NCI-H1694 treated with DMSO at 0.1 percent for 48 hours (cell line): Measurements from ENCODE around the gene HDHD2.

Experiments used
- DNase-seq: peaks from one replicate; lab custom pipeline; 2025; lab: John Stamatoyannopoulos, UW

Gene HDHD2

DNA sequence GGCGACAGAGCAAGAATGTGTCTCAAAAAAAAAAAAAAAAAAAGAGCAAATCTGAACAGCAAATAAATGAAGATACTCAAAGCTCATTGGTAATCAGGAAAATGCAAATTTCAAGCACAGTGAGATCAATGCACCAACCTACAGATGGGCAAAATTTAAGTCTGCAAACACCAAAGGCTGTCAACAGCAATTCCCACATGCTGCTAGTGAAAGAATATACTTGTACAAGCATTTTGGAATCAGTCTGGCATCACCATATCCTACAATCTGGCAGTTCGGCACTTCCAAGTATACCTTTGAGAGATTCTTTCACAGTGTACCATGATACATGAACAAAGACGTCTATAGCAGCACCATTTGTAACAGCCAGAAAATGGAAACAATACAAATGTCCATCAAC, 4.1 kb downstream of the HDHD2 start:
- DNase-seq = no peak

DNA sequence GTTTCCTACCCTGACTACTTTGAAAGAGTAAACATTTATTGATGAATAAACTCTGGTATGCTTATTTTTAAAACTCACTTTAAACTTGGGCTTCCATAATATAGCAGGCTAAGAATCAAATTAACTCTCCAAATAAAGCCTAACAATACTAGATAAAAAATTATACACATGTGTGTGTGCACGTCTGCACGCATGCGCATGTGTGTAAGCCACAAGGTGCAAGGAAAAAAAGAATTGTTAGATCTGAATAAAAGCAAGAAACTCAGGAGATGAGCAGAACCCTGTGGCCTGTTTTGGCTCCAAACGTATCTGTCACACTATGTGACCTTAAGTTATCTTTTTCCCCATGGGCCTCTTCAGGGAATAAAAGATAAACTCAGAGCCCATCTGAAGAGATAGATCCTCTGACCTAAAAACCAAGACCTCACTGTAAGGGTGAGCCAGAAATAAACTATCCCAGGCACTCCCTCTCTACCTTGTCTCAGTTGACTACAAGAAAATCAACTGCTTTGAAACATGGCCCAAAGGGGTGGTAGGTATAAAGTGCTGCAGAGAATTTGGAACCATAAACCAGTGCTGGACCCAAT, 6.3 kb downstream of the HDHD2 start:
- no peak for DNase-seq

DNA sequence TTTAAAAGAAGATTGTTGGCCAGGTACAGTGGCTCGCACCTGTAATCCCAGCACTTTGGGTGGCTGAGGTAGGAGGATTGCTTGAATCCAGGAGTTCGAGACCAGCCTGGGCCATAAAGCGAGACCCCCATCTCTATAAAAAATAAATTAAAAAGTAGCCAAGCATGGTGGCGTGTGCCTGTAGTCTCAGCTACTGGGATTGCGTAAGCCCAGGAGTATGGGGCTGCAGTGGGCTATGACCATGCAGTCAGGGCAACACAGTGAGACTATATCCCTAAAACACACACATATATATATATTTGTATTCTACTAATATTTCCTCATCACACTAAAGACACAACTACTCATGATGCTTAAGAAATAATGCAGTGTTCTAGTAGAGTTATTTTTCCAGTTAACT, 7.1 kb downstream of the HDHD2 start:
- DNase-seq = no peak

DNA sequence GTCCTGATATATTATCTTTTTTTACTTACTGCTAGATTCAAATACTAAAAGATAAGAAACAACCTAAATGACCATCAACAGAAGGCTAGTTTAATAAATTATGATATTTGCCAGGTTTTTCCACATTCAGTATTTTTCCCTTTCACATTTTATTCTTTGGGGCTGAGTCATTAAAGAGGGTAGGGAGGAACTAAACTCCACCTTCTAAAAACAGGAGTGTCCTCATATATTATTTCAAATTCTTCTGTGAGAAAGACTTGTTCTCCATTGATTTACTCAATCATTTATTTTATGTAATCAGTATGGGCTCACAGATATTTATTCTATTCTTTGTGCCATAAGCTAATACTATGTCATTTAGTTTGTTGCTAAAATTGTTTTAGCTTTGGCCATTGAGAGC, 9.0 kb downstream of the HDHD2 start:
- DNase-seq = no peak

DNA sequence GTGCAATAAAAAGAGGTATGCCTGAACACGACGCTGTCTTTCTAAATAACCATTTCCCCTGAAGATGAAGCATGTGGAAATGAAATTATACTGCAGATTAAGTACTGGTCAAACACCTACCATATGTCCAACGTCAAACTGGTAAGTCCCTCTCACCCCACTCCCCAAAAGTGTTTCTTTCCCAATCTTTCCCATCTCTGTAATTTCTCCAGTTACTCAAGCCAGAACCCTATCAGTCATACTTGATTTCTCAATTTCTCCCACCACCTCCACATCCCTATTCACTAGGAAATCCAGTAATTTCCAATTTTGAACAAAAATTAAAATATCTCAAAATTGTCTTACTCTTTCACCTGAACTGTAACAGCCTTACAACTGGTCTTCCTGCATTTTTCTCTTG, 29.2 kb downstream of the HDHD2 start:
- DNase-seq = no peak

DNA sequence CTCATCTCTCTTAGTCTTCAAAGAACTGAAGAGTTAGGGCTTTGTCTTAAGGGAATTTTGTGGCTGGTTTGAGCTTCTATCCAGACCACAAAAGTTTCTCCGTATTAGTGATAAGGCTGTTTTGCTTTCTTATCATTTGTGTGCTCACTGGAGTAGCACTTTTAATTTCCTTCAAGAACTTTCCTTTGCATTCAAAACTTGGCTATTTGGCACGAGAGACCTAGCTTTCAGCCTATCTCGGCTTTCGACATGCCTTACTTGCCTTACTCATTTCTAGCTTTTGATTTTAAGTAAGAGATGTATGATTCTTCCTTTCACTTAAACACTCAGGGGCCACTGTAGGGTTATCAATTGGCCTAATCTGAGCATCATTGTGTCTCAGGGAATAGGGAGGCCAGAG, 29.9 kb downstream of the HDHD2 start:
- no peak for DNase-seq

DNA sequence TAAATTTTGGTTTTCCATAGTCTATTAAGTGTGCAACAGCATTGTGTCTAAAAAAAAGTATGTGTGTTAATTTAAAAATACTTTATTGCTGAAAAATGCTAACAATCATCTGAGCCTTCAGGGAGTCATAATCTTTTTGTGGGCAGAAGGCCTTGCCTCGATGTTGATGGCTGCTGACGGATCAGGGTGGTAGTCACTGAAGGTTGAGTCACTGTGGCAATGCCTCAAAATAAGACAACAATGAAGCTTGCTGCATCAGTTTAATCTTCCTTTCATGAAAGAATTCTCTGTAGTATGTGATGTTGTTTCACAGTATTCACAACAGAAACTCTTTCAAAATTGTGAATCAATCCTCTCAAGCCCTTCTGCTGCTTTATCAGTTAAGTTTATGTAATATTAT, 31.3 kb downstream of the HDHD2 start:
- no peak for DNase-seq

DNA sequence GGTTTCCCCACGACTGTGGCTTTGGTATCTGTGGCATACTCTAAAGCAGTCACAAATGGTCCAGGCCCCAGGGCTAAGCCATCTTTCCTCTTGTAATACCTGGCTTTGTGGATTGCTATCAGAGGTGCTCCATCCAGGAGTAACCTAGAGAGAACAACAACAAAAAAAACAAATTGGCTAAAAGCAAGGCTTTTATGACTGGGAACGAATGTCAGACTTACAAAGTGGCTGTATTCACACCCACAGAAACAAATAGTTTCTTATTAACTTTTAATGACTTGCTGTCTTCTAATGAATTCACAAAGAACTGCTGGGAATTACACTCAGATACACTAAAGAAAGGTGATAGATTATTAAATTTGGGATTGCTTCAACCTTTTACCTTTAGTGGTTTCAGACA, 35.1 kb downstream of the HDHD2 start:
- DNase-seq = no peak

DNA sequence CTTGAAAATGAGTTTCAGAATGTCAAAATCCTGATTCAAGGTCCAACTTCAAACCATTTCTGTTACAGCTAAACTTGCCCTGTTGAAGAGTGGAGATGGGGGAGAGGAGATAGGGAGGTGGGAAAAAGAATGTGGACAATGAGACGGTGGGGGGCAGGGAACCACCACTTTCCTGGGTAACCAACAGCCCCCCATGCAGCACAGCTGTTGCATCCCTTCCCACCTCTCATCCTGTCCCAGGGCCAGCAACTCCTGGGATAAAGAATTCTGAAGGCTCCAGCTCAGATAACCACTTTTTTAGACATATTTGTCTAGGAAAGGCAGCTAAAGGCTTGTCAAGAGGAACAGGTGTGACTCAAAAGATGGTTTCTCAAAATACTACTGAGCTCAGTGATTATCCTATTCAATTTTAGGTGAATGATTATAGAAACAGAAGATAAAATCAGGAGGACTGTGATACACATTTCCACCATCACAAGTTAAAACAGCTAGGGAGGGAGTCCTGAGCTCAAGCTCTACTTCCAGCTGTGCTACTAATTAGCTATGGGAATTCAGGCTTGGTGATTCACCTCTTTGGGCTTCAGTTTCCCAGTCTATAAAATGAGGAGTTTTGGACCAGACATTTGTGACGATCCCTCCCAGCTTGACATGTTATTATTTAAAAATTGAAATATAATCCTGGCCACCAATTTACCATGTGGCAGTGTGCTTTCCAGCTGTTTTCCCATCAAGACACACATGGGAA, 36.3 kb downstream of the HDHD2 start:
- DNase-seq = no peak

DNA sequence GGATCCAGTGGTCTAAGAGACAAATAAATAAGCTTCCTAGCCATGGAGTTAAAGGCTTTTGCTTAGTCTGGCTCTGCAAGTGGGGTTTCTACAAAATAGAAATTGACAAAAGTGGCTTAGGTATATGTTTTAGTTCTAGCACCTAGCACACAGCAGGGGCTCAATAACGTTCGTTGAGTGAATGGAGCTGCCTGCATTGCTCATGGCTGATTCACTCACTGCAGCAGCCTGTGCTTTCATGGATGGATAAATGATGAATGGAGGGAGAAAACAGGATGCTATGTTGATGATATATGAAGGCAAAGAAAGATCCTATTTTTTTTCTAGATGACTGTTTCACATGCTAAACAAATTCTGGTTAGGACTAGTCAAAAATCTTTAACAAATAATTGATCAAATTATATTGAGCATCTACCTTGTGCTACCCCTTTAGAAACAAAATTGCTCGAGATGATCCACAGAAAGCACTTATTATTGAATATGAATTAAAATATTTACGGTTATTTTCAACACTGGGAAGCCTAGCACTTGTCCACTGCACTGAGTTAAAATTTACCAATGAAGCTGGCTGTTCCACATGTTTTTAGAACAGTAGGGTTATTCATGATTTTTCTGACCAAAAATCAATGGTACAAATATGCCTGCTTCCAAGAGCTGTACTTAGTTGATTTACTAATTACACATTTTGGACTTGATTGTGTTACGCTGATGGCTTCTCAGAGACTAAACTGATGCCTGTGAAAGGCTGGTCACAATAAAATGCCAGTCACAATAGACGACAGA, 39.6 kb downstream of the HDHD2 start:
- DNase-seq = no peak

DNA sequence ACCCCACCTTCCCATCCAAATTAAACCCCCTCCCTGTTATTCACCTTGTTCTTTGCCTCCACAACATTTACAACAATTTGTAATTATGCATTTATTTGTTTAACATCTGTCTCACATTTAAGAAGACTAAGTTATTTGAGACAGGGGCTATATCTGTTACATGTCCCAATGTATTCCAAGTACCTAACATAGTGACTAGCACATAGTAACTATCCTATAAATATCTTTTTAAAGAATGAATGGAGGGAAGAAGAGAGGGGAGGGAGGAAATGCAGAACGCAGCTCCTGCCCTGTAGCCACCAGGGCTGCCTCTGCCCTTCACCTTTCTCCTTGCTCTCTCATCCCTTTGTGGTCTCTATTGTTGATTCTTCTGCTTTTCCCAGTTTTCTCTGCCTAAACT, 40.6 kb downstream of the HDHD2 start:
- no peak for DNase-seq

DNA sequence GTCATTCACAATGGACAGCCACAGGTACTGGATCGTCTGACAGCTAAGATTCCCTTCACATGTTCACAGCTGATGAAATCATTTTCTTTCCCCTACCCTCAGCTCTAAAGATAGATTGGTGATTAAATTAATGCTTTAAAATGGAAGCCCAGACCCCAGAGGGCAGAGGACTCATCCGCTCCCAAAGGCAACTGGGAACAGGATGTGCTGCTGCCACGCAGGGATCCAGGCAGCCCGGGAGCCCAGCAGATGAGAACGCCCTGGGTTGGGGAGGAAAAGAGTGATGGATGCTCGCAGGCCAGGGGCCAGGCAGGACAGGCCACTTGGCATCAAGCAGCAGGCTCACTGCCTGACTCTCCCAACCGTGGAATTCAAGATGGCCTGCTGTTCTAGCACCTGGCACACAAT, 41.3 kb downstream of the HDHD2 start:
- no peak for DNase-seq

DNA sequence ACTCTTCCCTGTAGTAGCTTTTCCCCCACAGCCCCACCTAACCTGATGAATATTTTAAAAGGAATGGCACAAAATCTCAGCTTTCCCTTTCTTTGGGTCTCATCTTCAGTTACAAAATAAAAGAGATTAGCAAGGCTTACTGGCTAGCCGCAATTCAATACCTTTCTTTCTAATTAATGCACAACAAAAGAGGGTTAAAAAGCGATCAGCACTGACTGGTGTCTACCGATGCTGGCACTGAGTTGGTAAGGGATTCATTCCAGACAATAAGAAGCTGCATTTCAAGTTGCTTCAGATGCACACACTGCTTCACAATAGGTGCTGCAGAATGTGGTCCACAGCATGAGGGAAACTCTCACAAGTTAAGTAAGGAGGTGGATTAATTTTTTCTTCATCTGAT, 41.9 kb downstream of the HDHD2 start:
- DNase-seq = no peak

DNA sequence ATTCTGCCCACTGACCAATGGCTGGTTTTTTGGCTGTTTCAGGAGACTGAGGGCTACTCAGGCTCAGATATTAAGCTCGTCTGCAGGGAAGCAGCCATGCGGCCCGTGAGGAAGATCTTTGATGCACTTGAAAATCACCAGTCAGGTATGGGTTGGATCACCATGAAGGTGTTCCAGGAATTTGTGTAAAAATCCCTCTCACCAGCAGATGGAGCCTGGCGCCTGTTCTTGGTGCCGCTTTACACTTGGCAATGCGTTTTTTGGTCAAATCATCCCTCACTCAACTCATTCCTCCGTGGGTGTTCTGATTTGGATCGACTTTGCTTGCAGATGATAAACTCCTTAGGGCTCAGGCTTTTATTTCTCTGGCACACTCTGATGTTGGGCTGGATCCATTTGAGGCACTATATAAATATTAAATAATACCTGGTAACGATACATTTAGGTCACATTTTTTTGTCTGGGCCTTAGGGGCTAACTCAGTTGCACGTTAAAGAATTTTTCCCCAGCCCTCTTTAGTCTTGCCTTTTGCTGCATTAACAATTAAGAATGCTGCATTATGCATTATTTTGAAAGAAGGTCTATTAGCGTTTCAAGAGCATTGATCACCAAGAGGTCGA, 50.0 kb downstream of the HDHD2 start:
- peak; percentile 41 for DNase-seq

DNA sequence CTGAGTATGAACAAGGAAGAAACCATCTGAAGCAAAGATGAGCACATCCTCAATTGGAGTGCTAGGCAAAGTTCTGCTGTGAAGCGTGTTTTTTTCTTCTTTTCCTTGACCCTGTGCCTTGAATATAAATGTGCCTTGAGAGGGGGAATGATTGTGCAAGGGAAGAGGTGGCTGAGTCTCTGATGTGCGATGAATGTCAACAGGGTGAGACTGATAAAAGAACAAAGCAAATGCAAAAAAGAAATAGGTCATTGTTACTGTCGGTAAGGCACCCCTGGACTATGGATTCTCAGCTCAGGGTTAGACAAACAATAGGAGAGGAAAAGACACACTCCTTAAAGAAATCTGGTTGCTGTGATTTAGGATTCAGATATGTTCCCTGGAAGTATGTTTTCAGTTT, 54.5 kb downstream of the HDHD2 start:
- DNase-seq = no peak

DNA sequence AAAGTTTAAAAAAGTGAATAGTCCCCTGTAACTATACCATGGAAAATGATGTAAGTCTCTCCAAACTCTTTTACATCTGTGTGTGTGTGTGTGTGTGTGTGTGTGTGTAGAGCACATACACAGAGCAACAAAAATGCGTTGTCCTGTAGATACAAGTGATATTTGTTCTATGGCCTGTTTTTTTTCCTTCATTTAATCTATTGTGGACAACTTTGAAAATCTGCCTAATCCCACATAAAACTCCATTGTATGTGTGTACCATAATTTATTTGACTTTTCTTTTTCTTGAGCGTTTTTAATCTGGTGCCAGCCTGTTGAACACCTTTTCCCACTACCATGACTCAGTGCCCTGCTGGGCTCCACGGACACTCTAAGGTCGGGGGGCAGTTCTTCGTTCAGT, 62.6 kb downstream of the HDHD2 start:
- no peak for DNase-seq

DNA sequence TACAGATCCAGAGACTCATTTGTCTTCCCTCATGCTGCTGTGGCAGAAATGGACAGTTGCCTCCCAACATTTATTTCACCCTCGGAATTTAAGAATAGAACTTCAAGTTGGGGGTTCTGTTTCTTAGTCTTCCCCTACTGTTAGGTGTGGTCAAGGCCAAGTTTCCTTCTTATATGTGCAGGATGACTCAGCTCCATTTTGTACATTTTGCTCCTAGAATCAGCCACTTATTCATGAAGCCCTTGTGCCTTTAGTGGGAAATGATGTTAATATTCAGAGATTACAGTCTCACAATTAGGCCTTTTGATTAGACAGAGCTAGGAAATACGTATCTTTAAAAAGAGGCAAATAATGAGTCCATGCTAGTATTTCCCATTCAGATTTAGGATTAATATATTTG, 68.7 kb downstream of the HDHD2 start:
- DNase-seq = no peak

DNA sequence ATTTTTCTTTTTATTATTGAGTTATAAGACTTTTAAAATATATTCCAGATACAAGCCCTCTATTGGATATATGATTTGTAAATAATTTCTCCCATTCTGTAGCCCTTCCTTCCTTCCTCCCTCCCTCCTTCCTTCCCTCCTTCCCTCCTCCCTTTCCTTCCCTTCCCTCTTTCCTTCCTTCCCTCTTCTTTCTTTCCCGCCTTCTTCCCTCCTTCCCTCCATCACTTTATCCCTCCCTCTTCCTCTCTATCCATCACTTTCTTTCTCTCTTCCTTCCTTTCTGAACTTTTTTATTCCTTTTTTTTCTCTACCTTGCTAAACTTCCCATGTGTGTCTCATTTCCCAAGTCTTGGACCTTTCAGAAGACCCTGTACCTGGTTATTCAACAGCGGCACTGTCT, 69.4 kb downstream of the HDHD2 start:
- DNase-seq = no peak

DNA sequence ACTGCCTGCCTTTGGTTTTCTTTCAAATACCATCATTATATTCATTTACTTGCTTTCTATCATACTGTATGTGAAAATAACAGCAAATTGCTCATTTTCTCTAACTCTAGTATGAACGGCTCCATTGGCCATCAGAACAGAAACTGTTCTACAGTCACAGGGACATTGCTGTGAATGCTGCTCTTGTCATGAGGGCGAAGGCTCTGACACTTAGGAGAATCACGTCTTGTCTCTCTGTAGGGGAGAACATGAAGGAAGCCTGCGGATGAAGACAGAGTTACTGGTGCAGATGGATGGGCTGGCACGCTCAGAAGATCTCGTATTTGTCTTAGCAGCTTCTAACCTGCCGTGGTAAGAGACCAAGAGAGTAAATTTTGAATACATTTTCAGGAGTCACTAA, 73.2 kb downstream of the HDHD2 start:
- DNase-seq = no peak

DNA sequence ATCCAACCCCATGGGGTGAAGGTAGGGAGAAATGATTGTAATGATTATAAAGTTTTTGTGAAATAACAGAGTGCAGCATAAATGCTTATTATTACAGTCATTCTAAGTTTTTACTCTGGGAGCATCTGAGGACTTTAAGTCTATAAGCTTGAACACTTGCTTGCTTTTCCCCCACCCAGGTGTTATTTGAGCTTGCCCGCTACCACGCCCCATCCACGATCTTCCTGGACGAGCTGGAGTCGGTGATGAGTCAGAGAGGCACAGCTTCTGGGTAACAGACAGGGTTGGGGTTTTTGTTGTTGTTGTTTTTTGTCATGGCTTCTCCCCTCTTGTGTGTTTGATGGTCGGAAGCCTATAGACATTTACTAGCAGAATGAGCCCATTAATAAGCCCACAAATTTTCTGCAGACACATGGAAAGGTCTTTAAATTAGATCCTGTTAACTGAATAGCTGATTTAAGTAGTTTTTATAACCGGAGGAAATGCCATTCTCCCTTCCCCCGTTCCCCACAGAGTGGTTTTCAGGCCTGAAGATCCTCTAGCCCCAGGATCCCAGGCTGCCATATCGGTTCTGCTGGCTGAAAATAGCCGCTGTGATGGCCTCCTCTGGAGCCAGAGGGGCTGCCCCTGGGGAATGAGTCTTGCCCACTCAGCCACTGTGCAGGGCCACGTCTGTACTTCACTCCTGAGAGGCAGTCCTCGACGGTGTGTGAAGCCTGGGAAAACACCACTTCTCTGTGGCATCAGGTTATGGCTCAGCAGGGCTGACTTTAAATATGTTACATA, 75.0 kb downstream of the HDHD2 start:
- DNase-seq = no peak

DNA sequence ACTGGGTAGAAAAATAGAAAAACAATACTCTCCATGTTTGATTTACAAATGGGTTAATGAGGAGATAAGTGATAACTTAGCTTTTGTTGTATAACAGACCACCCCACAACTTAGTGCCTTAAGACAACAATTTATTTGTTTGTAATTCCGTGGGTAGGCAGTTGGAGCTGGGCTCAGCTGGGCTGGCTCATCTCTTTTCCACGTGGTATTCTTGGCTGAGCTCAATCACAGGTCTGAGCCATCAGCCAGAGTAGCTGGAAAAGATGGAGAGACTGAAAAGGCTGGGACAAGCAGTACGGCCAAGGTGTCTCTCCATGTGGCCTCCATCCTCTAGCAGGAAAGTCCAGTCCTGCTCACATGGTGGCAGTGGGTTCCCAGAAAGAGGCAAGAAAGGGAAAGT, 82.7 kb downstream of the HDHD2 start:
- no peak for DNase-seq

DNA sequence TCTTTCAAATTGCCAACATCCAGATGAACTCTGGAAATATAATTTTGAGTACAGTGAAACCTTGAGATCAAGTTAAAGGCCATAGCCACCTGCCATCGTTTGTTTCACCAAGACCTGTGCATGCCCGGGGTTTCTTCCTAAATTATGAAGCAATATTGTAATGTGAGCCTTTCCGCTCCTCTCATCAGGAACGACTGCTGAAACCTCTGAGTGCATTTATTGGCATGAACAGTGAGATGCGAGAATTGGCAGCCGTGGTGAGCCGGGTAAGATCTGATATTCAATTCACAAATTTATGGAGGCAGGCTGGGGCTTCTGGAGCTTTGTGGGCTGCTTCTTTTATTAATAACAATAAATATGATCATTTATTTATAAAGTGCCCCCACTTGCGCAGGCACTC, 87.2 kb downstream of the HDHD2 start:
- no peak for DNase-seq
